Stimulated activated CD4-positive, alpha-beta T cell treated with anti-CD3 and anti-CD28 coated beads, TNF-alpha, amount 100 ng/mL, for 1 hour (primary cell): ENCODE data around the gene RPL15.

Experiments
- DNase-seq, 3 donors: peaks; one replicate each; pipeline ENCODE4 v3.0.0-alpha.2; 2020; ENCODE audit warnings: low read depth in 3 of 3, low spot score in 1 of 3

Gene RPL15

GRCh38 chr3:23928524-23928923 lies 11.6 kb downstream of the RPL15 start:
- DNase-seq, result no peak

DNA sequence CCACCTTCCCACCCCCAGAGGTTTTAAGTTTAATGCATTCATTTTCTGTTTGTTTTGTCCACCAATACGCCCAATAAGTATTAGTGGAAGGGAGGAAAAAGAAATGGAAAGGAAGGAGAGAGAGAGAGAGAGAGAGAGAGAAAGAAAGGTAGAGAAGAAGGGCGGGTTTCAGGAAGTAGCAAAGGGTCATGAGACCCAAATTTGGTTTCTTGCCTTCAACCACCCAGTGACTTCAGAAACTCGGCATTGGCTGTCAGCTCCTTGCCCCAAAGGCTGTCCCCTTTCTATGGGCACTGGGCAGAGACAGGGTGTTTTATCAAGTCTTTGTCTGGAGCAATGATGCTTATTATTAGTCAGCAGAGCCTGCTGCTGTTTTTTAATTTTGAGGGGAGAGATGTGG lies 14.7 kb downstream of the RPL15 start:
- DNase-seq, result no peak

DNA sequence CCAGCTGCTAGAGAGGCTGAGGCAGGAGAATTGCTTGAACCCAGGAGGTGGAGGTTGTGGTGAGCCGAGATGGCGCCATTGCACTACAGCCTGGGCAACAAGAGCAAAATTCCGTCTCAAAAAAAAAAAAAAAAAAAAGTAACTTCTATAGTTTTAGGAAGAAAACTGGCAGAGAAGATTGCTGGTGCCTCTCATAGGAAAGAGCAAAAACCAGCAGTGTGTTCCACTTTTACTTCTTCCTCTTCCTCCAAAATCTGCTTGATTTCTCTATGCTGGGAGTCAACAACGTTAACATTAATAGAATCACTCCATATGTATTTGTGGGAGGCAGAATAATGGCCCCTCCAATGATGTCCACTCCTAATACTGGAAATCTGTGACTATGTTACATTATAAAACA lies 15.6 kb downstream of the RPL15 start:
- DNase-seq, result no peak

GRCh38 chr3:23934253-23934652 lies 17.3 kb downstream of the RPL15 start:
- no peak for DNase-seq

DNA sequence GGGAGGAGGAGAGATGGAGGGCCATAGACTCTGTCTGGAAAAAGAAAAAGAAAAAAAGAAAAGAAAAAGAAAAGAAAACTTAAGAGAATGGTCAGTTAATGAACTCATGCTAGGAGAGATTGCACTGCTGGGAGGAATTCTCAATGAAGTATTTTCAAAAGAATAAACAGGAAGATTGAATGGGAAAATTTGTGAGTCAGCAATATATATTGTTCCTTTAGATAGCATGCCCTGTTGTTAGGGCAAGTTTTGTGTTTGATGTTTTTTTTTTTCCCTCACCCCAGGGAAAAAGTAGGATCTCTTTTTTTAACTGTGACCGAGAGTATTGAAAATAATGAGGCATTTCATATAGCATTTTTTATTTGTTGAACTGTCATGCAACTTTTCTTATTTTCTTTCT lies 20.4 kb downstream of the RPL15 start:
- DNase-seq, result no peak

DNA sequence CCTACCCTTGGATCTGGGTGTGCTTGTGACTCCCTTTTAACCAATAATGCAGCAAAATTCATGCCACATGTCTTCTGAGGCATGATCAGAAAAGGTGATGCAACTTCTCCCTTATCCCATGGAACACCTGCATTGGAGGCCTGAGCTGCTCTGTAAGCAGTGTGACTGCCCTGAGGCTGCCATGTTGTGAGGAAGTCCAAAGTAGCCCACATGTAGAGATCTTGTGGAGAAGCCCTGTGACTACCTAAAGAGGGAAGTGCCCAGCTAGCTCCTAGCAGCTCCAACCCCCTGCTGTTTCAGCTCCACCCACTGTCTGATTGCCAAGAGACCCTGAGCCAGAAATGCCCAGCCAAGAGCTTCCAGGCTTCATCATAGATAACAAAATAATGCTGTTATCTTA lies 21.8 kb downstream of the RPL15 start:
- DNase-seq, result no peak

DNA sequence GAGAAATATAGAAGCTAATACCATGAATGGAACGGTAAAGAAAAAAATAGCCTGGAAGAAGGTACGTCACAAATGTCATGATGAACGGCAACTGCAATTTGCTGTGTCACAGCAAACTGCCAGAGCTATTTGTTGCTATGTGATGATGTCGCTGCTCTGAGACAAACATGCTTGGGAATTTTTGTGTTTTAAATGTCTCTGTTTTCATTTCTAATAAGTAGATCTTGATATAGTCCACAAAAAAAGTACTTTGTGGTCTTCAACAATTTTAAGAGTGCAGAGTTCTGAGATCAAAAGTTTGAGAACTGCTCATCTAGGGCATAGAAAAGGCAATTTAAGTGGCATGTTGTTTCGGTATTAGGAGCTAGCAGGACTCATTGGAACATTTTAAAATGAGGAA lies 23.8 kb downstream of the RPL15 start:
- no peak for DNase-seq

DNA sequence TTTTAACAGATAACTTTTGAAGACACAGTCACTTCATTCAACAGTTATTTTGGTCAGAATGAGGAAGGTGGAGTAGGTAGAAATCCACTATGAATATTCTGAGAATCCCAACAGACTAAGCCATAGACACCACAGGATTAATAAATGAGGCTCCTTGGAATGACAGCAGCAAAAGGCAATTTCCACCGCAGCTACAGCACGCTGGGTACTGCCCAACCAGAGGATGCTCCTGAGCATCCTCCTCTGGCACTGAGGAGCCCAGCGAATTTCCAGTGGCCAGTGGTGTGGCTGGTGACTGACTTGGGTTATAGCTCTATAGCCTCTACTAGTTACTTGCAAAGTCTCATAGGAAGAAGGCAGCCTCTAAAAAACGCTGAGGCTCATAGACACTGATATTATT lies 24.5 kb downstream of the RPL15 start:
- DNase-seq, result no peak

DNA sequence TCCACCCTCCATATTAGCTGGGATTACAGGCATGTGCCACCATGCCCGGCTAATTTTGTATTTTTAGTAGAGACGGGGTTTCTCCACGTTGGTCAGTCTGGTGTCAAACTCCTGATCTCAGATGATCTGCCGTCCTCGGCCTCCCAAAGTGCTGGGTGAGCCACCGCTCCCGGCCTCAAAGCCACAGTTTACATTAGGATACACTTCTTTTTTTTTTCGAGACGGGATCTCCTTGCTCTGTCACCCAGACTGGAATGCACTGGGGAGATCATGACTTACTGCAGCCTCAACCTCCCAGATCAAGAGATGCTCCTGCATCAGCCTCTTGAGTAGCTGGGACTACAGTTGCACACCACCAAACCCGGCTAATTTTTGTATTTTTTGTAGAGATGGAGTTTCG lies 25.6 kb downstream of the RPL15 start:
- no peak for DNase-seq

- DNase-seq, result no peak
These were observed 27.3 kb downstream of the RPL15 start for GRCh38 chr3:23944007-23944783.

- DNase-seq, result peak; percentile 34 to 64 (median 60)
These were observed 28.1 kb downstream of the RPL15 start, which contains the start of gene NR1D2 for GRCh38 chr3:23944861-23945662. Gene NR1D2 (plus strand): TSS chr3:23945286. CDS start chr3:23945579, 293 bp downstream.

DNA sequence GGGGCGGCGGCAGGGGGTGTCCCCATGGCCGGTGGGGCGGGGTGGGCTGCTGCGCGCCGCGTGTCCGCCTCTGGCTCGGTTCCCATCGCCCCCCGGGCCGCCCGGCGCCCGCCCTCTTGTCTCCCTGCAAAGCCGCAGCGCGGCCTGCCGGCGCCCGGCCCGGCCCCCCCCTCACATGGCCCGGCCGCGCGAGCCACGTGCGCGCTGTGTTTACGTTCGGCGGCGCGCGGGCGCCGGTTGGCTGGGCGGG lies 28.7 kb downstream of the RPL15 start:
- no peak for DNase-seq

- peak; percentile 92 to 97 (median 96) for DNase-seq
These were observed 29.2 kb downstream of the RPL15 start for GRCh38 chr3:23945913-23946687.

GRCh38 chr3:23948761-23949160 lies 31.8 kb downstream of the RPL15 start:
- DNase-seq, result no peak

DNA sequence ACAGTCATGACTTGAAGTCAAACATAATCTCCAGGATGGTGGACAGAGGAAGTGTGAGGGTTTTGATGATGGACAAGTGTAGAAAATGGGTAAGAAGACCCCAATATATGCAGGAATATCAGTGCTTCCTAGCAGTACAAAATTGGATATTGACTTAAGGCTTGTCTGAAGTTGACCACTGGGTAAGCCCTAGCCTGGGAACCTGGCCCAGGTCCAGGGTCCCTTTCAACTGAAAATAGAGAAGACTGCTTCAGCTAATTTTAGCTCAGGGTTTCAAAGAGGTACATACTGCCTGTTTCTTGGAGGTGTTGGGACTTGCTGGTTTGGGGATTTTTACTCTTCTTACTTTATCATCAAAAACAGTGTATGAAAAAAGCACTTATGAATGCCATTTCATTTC lies 32.9 kb downstream of the RPL15 start:
- no peak for DNase-seq

- no peak for DNase-seq
These were observed 33.4 kb downstream of the RPL15 start for GRCh38 chr3:23950293-23950692.

- no peak for DNase-seq
These were observed 35.7 kb downstream of the RPL15 start for GRCh38 chr3:23952646-23953045.

DNA sequence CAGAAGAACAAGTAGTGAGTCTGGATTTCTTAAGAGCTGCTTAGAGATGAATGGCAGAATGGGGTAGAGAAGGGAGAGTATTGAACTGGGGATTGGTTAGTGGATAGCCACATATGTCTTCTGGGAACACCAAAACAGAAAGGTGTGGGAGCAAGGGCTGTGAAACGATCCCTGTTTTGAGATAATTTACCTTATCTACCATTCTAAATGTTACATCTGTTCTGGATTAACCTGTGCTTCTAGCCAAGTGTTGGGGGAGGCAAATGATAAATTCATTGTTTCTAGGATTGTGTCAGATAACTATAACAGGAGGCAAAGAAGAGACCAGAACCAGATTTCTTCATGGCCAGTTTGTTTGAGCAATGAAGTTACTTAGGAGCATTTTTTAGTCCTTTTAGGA lies 36.6 kb downstream of the RPL15 start:
- no peak for DNase-seq

DNA sequence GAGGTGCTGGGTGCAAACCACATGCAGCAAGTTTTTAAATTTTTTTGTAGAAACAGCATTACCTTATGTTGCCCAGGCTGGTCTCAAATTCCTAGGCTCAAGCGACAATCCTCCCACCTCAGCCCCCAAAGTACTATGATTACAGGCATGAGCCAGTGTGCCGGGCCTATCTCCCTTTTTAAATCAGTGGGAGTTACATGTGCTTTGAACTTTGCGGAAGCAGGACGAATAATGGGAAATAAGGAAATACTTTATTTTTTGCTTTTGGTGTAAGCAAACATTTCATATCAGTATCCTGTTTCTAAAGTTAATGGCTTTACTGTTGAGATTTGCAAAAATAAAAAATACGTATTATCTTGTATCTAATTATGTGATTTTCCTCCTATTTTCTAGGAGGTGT lies 37.2 kb downstream of the RPL15 start:
- no peak for DNase-seq

- DNase-seq, result no peak
These were observed 39.8 kb downstream of the RPL15 start for GRCh38 chr3:23956701-23957100.

DNA sequence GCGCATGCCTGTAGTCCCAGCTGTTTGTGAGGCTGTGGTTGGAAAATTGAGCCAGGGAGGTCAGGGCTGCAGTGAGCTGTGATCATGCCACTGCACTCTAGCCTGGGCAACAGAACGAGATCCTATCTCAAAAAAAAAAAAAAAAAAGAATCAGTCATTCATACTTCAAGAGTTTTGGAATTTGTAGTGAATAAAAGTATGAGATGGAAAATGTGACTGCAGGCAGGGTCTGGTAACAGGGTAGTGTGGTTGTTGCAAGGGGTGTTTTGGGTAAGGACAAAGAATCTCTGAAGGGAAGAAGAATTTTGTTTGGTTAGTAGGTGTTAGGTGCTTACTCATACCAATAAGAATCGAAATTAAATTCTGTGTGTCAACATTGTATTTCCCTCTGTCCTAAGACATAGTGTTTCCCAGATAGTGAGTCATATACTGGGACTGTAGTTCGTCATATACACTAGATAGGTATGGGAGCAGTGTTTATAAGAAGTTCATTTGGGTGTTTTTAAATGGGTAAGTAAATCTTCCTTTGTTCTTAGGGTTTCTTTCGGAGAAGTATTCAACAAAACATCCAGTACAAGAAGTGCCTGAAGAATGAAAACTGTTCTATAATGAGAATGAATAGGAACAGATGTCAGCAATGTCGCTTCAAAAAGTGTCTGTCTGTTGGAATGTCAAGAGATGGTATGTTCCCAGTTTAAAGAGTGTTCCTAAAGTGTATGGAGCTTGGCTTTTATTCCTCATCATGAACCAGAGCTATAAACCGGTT lies 42.4 kb downstream of the RPL15 start:
- no peak for DNase-seq
